ENCODE data around the gene FAF1. TPM values are rescaled to one million over a fixed set of nuclear protein-coding genes. Genes with fewer than 3 reads are reported as not detected.

Gene FAF1
- 73.2 TPM for total RNA-seq (2021; ENCODE audit: unreplicated experiment)
- 54.9 and 67.3 TPM in 2 replicates for polyA plus RNA-seq (2012)
- Bru-seq, nascent RNA = percentile 86 among the genes with signal in this experiment
- percentile 64 among the genes with signal in this experiment for BruChase-seq, experiment 1, labeled RNA remaining after a 6-hour chase
- percentile 66 among the genes with signal in this experiment for BruChase-seq, experiment 2, labeled RNA remaining after a 2-hour chase
- long read RNA-seq, full-length matches to known transcripts = 205 of 238 reads
- long read RNA-seq, partial matches to known transcripts = 13 of 238 reads
- long read RNA-seq, other reads (novel, unspliced or antisense) = 20 of 238 reads

- CTCF ChIA-PET = interaction anchor here (1.8 kb wide), 1 partner anchor 30 kb away, joined by 9 read pairs; no protein-coding TSS in a partner anchor
- intact Hi-C loops (cut with micrococcal nuclease) = loop anchor here (1.0 kb wide), 1 partner anchor 8 kb away; no protein-coding TSS in a partner anchor
- RAD21 ChIA-PET (ENCODE audit: low non-redundant PET in 1 of 2, low total read pairs in 2 of 2, uncharacterized antibody in 2 of 2, unreplicated experiment in 2 of 2) = interaction anchor here in 1 of 2 experiments (0.9 kb wide), 1 partner anchor 9 kb away, joined by 3 read pairs; no protein-coding TSS in a partner anchor
- TF ChIP-seq ZNF274 (IDR thresholded peaks at IDR 0.05; ENCODE audit: low read depth, low read length) = no peak
- TF ChIP-seq MAX (IDR thresholded peaks at IDR 0.05) = peak; percentile 99
- TF ChIP-seq CTCF (IDR thresholded peaks at IDR 0.05 in 2 of 3, conservative IDR thresholded peaks at IDR 0.05 in 1 of 3; ENCODE audit: borderline replicate concordance in 1 of 3, insufficient read depth in 1 of 3, low read depth in 2 of 3, low read length in 2 of 3) = peak in 2 of 3 experiments; percentile 39 to 45; a peak in 4 of 6 replicates
- TF ChIP-seq REST (IDR thresholded peaks at IDR 0.05; ENCODE audit: low read depth) = no peak
- no peak for TF ChIP-seq EZH2phosphoT487 (IDR thresholded peaks at IDR 0.05; ENCODE audit: borderline replicate concordance)
- peak; percentile 22; the same call in 1 of the 2 replicates for TF ChIP-seq ZFX (IDR thresholded peaks at IDR 0.05)
- TF ChIP-seq CBX3 (IDR thresholded peaks at IDR 0.05; ENCODE audit: low read depth) = peak; percentile 98
- peak; percentile 99 for TF ChIP-seq EGR1 (IDR thresholded peaks at IDR 0.05; ENCODE audit: low read depth)
- peak; percentile 95 for TF ChIP-seq SRF (IDR thresholded peaks at IDR 0.05; ENCODE audit: low read depth)
- TF ChIP-seq SIN3A (IDR thresholded peaks at IDR 0.05; ENCODE audit: low read depth) = peak; percentile 99
- peak; percentile 55 for TF ChIP-seq JUND (IDR thresholded peaks at IDR 0.05)
- TF ChIP-seq SP1 (IDR thresholded peaks at IDR 0.05; ENCODE audit: low read depth) = peak; percentile 92
- TF ChIP-seq POLR2A (IDR thresholded peaks at IDR 0.05; ENCODE audit: borderline replicate concordance, extremely low read depth, insufficient read depth, insufficient read length) = peak; percentile 86
- peak; percentile 47 for TF ChIP-seq ZBTB33 (IDR thresholded peaks at IDR 0.05; ENCODE audit: extremely low read depth, insufficient replicate concordance, low read length)
- no peak; the same call in 1 of the 2 replicates for TF ChIP-seq ATF3 (IDR thresholded peaks at IDR 0.05)
Observed at GRCh38 chr1:50959913-50960844, at the start of gene FAF1. FAF1 (minus strand) TSS chr1:50960267; CDS start chr1:50959811, 456 bp downstream.

More at GRCh38 chr1:50959913-50960844, at the start of gene FAF1:
- Histone ChIP-seq H2AFZ (ENCODE audit: low read depth, low read length, poor library complexity, severe bottlenecking) (peak within 1 kb of the TSS; percentile 97), H3K79me2 (ENCODE audit: insufficient read depth, low read length) (peaks cover 44% of the 10 kb centered on the region), H3K36me3 (ENCODE audit: control insufficient read depth in 1 of 2, insufficient read depth in 2 of 2, low read length in 2 of 2) (no peaks in the 10 kb centered on the region; a peak in 1 of 4 replicates), H3K9ac (ENCODE audit: low read length) (peak within 1 kb of the TSS; percentile 84), H3K4me3 (replicated peaks in 1 of 2; ENCODE audit: low read depth in 1 of 2, low read length in 2 of 2) (peak within 1 kb of the TSS; percentile 87 to 95), H3K27me3 (ENCODE audit: insufficient read depth, low read length) (no peaks in the 10 kb centered on the region), H3K9me2 (ENCODE audit: insufficient read depth) (no peaks in the 10 kb centered on the region), H4K20me1 (ENCODE audit: insufficient read depth) (0 out of 2 replicates have a peak, but pooled peaks cover 4% of the 10 kb centered on the region), H3K27ac (ENCODE audit: low read depth, low read length) (peak within 1 kb of the TSS; percentile 88), H3K4me2 (ENCODE audit: low read length) (peak within 1 kb of the TSS; percentile 97), H3K4me1 (ENCODE audit: control insufficient read depth in 1 of 2, insufficient read depth in 2 of 2, low read length in 2 of 2) (peaks cover 11 to 15% of the 10 kb centered on the region in 2 experiments; a peak in 2 of 4 replicates), H3K9me3 (ENCODE audit: control insufficient read depth in 1 of 2, insufficient read depth in 1 of 2, low read depth in 1 of 2, low read length in 2 of 2) (no peaks in the 10 kb centered on the region)
- ATAC-seq = peak; percentile 90
- BruUV-seq (replicated peaks) = TSS peak; percentile 75
- POLR2A ChIA-PET = interaction anchor here (1.3 to 2.0 kb wide), 2 partner anchors 10 to 22 kb away, joined by 4 to 9 read pairs; partner anchors contain the start of gene CDKN2C
- peak; percentile 99 for DNase-seq (ENCODE audit: low read depth, low spot score)
